Measurements from ENCODE around the gene ORC4. TPM values are rescaled to one million over a fixed set of nuclear protein-coding genes. Genes with fewer than 3 reads are reported as not detected.
A peak's percentile ranks its signal among the peaks of the same experiment; 100 is the strongest.

Gene ORC4
- polyA plus RNA-seq, 1 donor, result 46.9 TPM

- no peak overlapping the region for H3K27ac ChIP-seq (ENCODE audit: low read length)
- H3K9me3 ChIP-seq (ENCODE audit: control insufficient read depth, low read depth, low read length), result no peaks in the 10 kb centered on the region
- no peak overlapping the region for H3K4me3 ChIP-seq (ENCODE audit: low read length)
- peaks cover 18% of the 10 kb centered on the region for H3K36me3 ChIP-seq (ENCODE audit: control insufficient read depth, insufficient read depth, low read length)
- H3K4me1 ChIP-seq (ENCODE audit: control insufficient read depth, insufficient read depth, low read length), result no peaks in the 10 kb centered on the region
- 83% methylated on average over 1 of the region's 1 CpG for WGBS (ENCODE audit: insufficient coverage, low lambda C conversion rate)
- no peaks in the 10 kb centered on the region for H3K27me3 ChIP-seq (ENCODE audit: control insufficient read depth, insufficient read depth, low read length)
- no peak for DNase-seq
These were observed 81.2 kb downstream of the ORC4 start for GRCh38 chr2:147939313-147939712.

GRCh38 chr2:147937744-147938349, 82.7 kb downstream of the ORC4 start:
- Histone ChIP-seq H3K4me3 (ENCODE audit: low read length) (no peak overlapping the region), H3K27me3 (ENCODE audit: control insufficient read depth, insufficient read depth, low read length) (no peaks in the 10 kb centered on the region), H3K36me3 (ENCODE audit: control insufficient read depth, insufficient read depth, low read length) (peaks cover 19% of the 10 kb centered on the region), H3K4me1 (ENCODE audit: control insufficient read depth, insufficient read depth, low read length) (no peaks in the 10 kb centered on the region), H3K9me3 (ENCODE audit: control insufficient read depth, low read depth, low read length) (no peaks in the 10 kb centered on the region), H3K27ac (ENCODE audit: low read length) (no peak overlapping the region)
- 83% methylated on average over 1 of the region's 3 CpGs for WGBS (ENCODE audit: insufficient coverage, low lambda C conversion rate)
- DNase-seq, result peak in 1 of 2 donors; percentile 9

GRCh38 chr2:147934881-147935620, 85.5 kb downstream of the ORC4 start:
- no peak for DNase-seq
- peaks cover 23% of the 10 kb centered on the region for H3K36me3 ChIP-seq (ENCODE audit: control insufficient read depth, insufficient read depth, low read length)
- H3K9me3 ChIP-seq (ENCODE audit: control insufficient read depth, low read depth, low read length), result no peaks in the 10 kb centered on the region
- H3K4me1 ChIP-seq (ENCODE audit: control insufficient read depth, insufficient read depth, low read length), result no peaks in the 10 kb centered on the region
- no peak overlapping the region for H3K4me3 ChIP-seq (ENCODE audit: low read length)
- no peaks in the 10 kb centered on the region for H3K27me3 ChIP-seq (ENCODE audit: control insufficient read depth, insufficient read depth, low read length)
- no CpG with 5 or more reads among the region's 1 CpG for WGBS (ENCODE audit: insufficient coverage, low lambda C conversion rate)
- no peak overlapping the region for H3K27ac ChIP-seq (ENCODE audit: low read length)

GRCh38 chr2:147933931-147934330, 86.6 kb downstream of the ORC4 start:
- Histone ChIP-seq H3K27me3 (ENCODE audit: control insufficient read depth, insufficient read depth, low read length) (no peaks in the 10 kb centered on the region), H3K4me3 (ENCODE audit: low read length) (no peak overlapping the region), H3K4me1 (ENCODE audit: control insufficient read depth, insufficient read depth, low read length) (no peaks in the 10 kb centered on the region), H3K9me3 (ENCODE audit: control insufficient read depth, low read depth, low read length) (no peaks in the 10 kb centered on the region), H3K36me3 (ENCODE audit: control insufficient read depth, insufficient read depth, low read length) (peaks cover 27% of the 10 kb centered on the region), H3K27ac (ENCODE audit: low read length) (no peak overlapping the region)
- DNase-seq, result no peak

GRCh38 chr2:147927053-147927588, 93.4 kb downstream of the ORC4 start:
- no peak overlapping the region for H3K4me3 ChIP-seq (ENCODE audit: low read length)
- no peaks in the 10 kb centered on the region for H3K9me3 ChIP-seq (ENCODE audit: control insufficient read depth, low read depth, low read length)
- WGBS (ENCODE audit: insufficient coverage, low lambda C conversion rate), result 80% methylated on average over 1 of the region's 4 CpGs
- H3K4me1 ChIP-seq (ENCODE audit: control insufficient read depth, insufficient read depth, low read length), result peaks cover 8% of the 10 kb centered on the region
- H3K36me3 ChIP-seq (ENCODE audit: control insufficient read depth, insufficient read depth, low read length), result peaks cover 15% of the 10 kb centered on the region
- peak; percentile 60 to 69 for DNase-seq
- H3K27me3 ChIP-seq (ENCODE audit: control insufficient read depth, insufficient read depth, low read length), result no peaks in the 10 kb centered on the region
- H3K27ac ChIP-seq (ENCODE audit: low read length), result peak overlapping the region; percentile 57

GRCh38 chr2:147925886-147926285, 94.7 kb downstream of the ORC4 start:
- no peak for DNase-seq
- Histone ChIP-seq H3K4me1 (ENCODE audit: control insufficient read depth, insufficient read depth, low read length) (peaks cover 8% of the 10 kb centered on the region), H3K27ac (ENCODE audit: low read length) (no peak overlapping the region), H3K4me3 (ENCODE audit: low read length) (no peak overlapping the region), H3K9me3 (ENCODE audit: control insufficient read depth, low read depth, low read length) (no peaks in the 10 kb centered on the region), H3K27me3 (ENCODE audit: control insufficient read depth, insufficient read depth, low read length) (no peaks in the 10 kb centered on the region), H3K36me3 (ENCODE audit: control insufficient read depth, insufficient read depth, low read length) (peaks cover 17% of the 10 kb centered on the region)

GRCh38 chr2:147924647-147925046, 95.9 kb downstream of the ORC4 start:
- Histone ChIP-seq H3K9me3 (ENCODE audit: control insufficient read depth, low read depth, low read length) (no peaks in the 10 kb centered on the region), H3K4me1 (ENCODE audit: control insufficient read depth, insufficient read depth, low read length) (peaks cover 8% of the 10 kb centered on the region), H3K27me3 (ENCODE audit: control insufficient read depth, insufficient read depth, low read length) (no peaks in the 10 kb centered on the region), H3K36me3 (ENCODE audit: control insufficient read depth, insufficient read depth, low read length) (peaks cover 20% of the 10 kb centered on the region), H3K4me3 (ENCODE audit: low read length) (no peak overlapping the region), H3K27ac (ENCODE audit: low read length) (no peak overlapping the region)
- no CpG with 5 or more reads among the region's 3 CpGs for WGBS (ENCODE audit: insufficient coverage, low lambda C conversion rate)
- DNase-seq, result no peak

- 93% methylated on average over 2 of the region's 3 CpGs for WGBS (ENCODE audit: insufficient coverage, low lambda C conversion rate)
- H3K27ac ChIP-seq (ENCODE audit: low read length), result no peak overlapping the region
- H3K27me3 ChIP-seq (ENCODE audit: control insufficient read depth, insufficient read depth, low read length), result no peaks in the 10 kb centered on the region
- H3K9me3 ChIP-seq (ENCODE audit: control insufficient read depth, low read depth, low read length), result no peaks in the 10 kb centered on the region
- DNase-seq, result no peak
- H3K36me3 ChIP-seq (ENCODE audit: control insufficient read depth, insufficient read depth, low read length), result peaks cover 26% of the 10 kb centered on the region
- H3K4me1 ChIP-seq (ENCODE audit: control insufficient read depth, insufficient read depth, low read length), result peaks cover 8% of the 10 kb centered on the region
- H3K4me3 ChIP-seq (ENCODE audit: low read length), result no peak overlapping the region
These were observed 96.7 kb downstream of the ORC4 start for GRCh38 chr2:147923846-147924245.

- H3K4me3 ChIP-seq (ENCODE audit: low read length), result no peak overlapping the region
- 94% methylated on average over 4 of the region's 4 CpGs for WGBS (ENCODE audit: insufficient coverage, low lambda C conversion rate)
- no peaks in the 10 kb centered on the region for H3K27me3 ChIP-seq (ENCODE audit: control insufficient read depth, insufficient read depth, low read length)
- DNase-seq, result no peak
- H3K9me3 ChIP-seq (ENCODE audit: control insufficient read depth, low read depth, low read length), result no peaks in the 10 kb centered on the region
- no peaks in the 10 kb centered on the region for H3K4me1 ChIP-seq (ENCODE audit: control insufficient read depth, insufficient read depth, low read length)
- peaks cover 33% of the 10 kb centered on the region for H3K36me3 ChIP-seq (ENCODE audit: control insufficient read depth, insufficient read depth, low read length)
- H3K27ac ChIP-seq (ENCODE audit: low read length), result no peak overlapping the region
These were observed 103.4 kb downstream of the ORC4 start for GRCh38 chr2:147917161-147917560.

- Histone ChIP-seq H3K27ac (ENCODE audit: low read length) (no peak overlapping the region), H3K27me3 (ENCODE audit: control insufficient read depth, insufficient read depth, low read length) (no peaks in the 10 kb centered on the region), H3K9me3 (ENCODE audit: control insufficient read depth, low read depth, low read length) (no peaks in the 10 kb centered on the region), H3K36me3 (ENCODE audit: control insufficient read depth, insufficient read depth, low read length) (peaks cover 33% of the 10 kb centered on the region), H3K4me3 (ENCODE audit: low read length) (no peak overlapping the region), H3K4me1 (ENCODE audit: control insufficient read depth, insufficient read depth, low read length) (no peaks in the 10 kb centered on the region)
- WGBS (ENCODE audit: insufficient coverage, low lambda C conversion rate), result 100% methylated on average over 1 of the region's 4 CpGs
- no peak for DNase-seq
These were observed 103.8 kb downstream of the ORC4 start for GRCh38 chr2:147916723-147917122.

GRCh38 chr2:147916067-147916466, 104.5 kb downstream of the ORC4 start:
- WGBS (ENCODE audit: insufficient coverage, low lambda C conversion rate), result no CpG with 5 or more reads among the region's 2 CpGs
- no peak overlapping the region for H3K27ac ChIP-seq (ENCODE audit: low read length)
- H3K36me3 ChIP-seq (ENCODE audit: control insufficient read depth, insufficient read depth, low read length), result peaks cover 32% of the 10 kb centered on the region
- H3K9me3 ChIP-seq (ENCODE audit: control insufficient read depth, low read depth, low read length), result no peaks in the 10 kb centered on the region
- DNase-seq, result no peak
- no peaks in the 10 kb centered on the region for H3K4me1 ChIP-seq (ENCODE audit: control insufficient read depth, insufficient read depth, low read length)
- H3K4me3 ChIP-seq (ENCODE audit: low read length), result no peak overlapping the region
- no peaks in the 10 kb centered on the region for H3K27me3 ChIP-seq (ENCODE audit: control insufficient read depth, insufficient read depth, low read length)

Data from large intestine (tissue), 3 donors.